SKM-1 treated with dmso at 0.1 percent for 144 hours (cell line): ENCODE data around the gene C22orf39.

Experiments used
- DNase-seq: peaks from one replicate; lab custom pipeline; 2025; ENCODE audit not compliant: unreplicated experiment; lab: John Stamatoyannopoulos, UW

The C22orf39 gene

GRCh38 chr22:19431649-19432132 lies 15.8 kb downstream of the C22orf39 start, which contains the start of gene HIRA:
HIRA (minus strand) TSS chr22:19431733; CDS start chr22:19431476, 257 bp downstream.
- peak; percentile 38 for DNase-seq

GRCh38 chr22:19430890-19431541 lies 16.5 kb downstream of the C22orf39 start:
- DNase-seq: no peak

GRCh38 chr22:19429950-19430889 lies 17.3 kb downstream of the C22orf39 start:
- peak; percentile 63 for DNase-seq

- DNase-seq: no peak
These were observed 23.4 kb downstream of the C22orf39 start for GRCh38 chr22:19424186-19424500.

GRCh38 chr22:19422440-19423301 lies 24.8 kb downstream of the C22orf39 start:
- no peak for DNase-seq

GRCh38 chr22:19420321-19420720 lies 27.2 kb downstream of the C22orf39 start:
- no peak for DNase-seq

GRCh38 chr22:19419464-19420178 lies 27.9 kb downstream of the C22orf39 start:
- DNase-seq: no peak

- peak; percentile 71 for DNase-seq
These were observed 28.4 kb downstream of the C22orf39 start for GRCh38 chr22:19419086-19419463.

- no peak for DNase-seq
These were observed 34.6 kb downstream of the C22orf39 start for GRCh38 chr22:19412923-19413322.

GRCh38 chr22:19412478-19412877 lies 35.0 kb downstream of the C22orf39 start:
- DNase-seq: no peak

GRCh38 chr22:19411690-19412045 lies 35.8 kb downstream of the C22orf39 start:
- DNase-seq: no peak

- no peak for DNase-seq
These were observed 36.4 kb downstream of the C22orf39 start for GRCh38 chr22:19410941-19411689.

GRCh38 chr22:19407649-19408606 lies 39.6 kb downstream of the C22orf39 start:
- DNase-seq: no peak

GRCh38 chr22:19406846-19407245 lies 40.7 kb downstream of the C22orf39 start:
- no peak for DNase-seq

GRCh38 chr22:19406281-19406811 lies 41.2 kb downstream of the C22orf39 start:
- no peak for DNase-seq

- no peak for DNase-seq
These were observed 41.9 kb downstream of the C22orf39 start for GRCh38 chr22:19405652-19406051.

GRCh38 chr22:19405133-19405532 lies 42.4 kb downstream of the C22orf39 start:
- no peak for DNase-seq

- no peak for DNase-seq
These were observed 42.8 kb downstream of the C22orf39 start for GRCh38 chr22:19404676-19405075.
